Measurements from ENCODE around the gene MYL6. TPM values are rescaled to one million over a fixed set of nuclear protein-coding genes. Genes with fewer than 3 reads are reported as not detected.

MYL6 gene
- polyA plus RNA-seq, 1 donor: 1,238 TPM

DNA sequence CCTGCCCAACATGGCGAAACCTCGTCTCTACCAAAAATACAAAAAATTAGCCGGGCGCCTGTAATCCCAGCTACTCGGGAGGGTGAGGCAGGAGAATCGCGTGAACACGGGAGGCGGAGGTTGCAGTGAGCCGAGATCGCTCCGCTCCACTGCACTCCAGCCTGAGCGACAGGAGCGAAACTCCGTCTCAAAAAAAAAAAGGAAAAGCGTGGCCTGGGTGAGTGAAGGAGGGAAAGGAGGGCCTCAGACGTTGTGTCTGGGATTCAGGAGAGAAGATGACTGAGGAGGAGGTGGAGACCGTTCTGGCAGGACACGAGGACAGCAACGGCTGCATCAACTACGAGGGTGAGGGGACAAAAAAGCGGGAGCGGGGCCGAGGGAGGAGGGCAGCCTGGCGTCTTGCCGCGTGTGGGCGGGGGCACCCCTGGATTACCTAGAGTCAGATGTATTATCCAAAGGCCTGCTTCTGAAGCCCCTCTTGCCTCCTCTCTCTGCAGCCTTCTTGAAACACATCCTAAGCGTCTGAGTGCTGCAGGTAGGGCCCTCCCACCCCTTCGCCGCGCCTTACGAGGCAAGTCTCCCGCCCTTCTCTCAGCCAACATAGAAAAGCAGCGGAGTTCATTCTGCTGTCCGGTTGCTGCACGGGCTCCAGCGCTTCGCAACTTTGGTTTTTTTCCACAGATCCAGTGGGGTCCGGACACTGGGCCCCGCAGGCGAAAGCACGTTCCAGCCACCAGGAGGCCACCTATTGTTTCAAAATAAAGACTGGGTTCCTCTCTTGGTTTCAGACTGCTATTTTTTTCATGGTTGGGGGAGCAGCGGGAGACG, 744 bp upstream of the MYL6 start:
- peak; percentile 88 for DNase-seq

DNA sequence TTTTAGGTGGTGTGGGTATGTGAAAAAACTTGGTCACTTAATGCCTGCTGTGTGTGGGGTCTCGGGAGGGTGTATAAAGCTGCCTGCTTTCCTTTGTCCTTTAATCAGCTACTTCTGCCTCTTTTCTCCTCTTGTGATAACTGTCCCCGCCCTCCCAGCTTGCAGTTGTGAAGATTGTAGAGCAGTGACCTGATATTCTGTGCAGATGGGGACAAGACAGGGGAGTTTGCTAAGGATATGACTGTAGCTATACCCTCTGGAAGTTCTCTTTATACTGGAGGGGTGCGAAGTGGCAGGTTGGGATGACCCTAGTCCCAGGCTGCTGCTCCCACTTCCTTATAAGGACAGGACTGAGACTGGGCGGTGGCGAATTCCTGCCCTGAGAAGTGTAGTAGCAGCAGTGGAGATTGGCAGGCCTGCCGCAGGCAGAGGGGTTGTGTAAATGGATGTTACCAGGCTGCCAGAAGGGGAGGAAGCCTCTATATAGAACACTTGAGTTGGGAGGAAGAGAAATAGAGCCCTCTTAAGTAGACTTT, 835 bp downstream of the MYL6 start:
- peak; percentile 48 for DNase-seq

DNA sequence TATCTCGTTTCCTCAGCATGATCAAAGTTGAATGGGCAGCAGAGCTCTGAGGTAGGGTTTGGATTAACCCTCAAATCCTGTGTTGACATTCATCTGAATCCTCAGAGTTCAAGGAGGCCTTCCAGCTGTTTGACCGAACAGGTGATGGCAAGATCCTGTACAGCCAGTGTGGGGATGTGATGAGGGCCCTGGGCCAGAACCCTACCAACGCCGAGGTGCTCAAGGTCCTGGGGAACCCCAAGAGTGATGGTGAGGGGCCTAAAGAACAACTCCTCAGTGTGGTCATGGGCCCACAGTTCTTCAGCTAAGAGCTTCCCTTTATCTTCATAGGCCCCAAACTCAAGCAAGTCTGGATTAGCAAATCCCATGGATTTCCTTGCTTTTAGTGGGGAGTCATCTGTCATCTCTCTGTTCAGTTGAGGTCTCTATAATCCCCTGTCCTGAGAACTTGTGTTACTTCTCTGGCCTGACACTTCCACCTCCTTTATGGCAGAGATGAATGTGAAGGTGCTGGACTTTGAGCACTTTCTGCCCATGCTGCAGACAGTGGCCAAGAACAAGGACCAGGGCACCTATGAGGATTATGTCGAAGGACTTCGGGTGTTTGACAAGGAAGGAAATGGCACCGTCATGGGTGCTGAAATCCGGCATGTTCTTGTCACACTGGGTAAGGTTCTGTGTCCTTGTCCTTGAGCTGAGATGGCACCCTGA, 1.5 kb downstream of the MYL6 start:
- DNase-seq: no peak

DNA sequence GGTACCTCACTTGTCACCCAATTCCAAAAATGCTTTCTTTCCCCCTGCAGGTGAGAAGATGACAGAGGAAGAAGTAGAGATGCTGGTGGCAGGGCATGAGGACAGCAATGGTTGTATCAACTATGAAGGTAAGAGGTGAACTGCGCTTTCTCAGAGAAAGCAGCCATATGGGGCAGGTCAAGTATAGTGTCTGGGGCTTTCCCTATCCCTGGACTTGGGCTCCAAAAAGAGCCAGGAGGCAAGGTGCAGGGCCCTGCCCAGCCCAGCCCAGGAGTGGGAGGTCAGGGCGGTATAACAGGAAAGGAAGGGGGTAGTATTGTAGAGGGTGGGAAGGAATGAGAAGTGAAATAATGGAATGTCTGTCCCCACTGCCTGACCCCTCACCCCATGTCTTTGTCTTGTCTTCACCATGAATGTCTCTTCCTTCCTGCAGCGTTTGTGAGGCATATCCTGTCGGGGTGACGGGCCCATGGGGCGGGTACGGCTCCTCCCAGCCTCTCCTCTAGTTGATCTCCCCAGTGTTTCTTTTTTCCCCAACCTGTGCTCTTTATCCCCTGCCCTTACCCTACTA, 2.1 kb downstream of the MYL6 start:
- no peak for DNase-seq

DNA sequence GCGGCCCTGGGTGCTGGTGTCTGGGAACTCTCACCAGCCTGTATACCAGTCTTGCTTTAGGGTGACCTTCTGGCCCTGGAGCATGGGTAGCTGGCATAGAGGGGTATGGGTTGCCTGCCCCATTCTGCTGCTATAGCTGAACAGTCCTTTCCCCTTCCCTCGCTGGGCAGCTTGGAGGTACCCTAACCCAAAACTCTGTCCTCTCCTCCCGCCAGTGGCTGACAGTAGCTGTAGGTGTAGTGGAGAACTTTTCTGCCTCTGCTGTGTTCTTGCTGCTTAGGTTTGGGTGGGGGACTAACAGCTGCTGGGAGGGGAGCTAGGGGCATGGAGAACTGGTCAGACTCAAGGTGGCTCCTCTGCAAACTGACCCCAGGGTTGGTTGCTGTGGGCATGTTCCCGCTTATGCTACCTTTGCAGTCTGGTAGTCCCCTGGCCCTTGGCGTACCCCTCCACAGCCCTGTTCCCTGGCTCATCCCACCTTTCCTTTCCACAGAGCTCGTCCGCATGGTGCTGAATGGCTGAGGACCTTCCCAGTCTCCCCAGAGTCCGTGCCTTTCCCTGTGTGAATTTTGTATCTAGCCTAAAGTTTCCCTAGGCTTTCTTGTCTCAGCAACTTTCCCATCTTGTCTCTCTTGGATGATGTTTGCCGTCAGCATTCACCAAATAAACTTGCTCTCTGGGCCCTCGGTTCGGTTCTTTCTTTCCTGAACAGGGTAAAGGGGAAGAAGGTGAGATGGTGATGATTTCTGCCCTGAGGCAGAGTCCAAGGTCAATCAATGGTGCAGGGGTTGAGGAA, 2.9 kb downstream of the MYL6 start:
- DNase-seq: no peak

DNA sequence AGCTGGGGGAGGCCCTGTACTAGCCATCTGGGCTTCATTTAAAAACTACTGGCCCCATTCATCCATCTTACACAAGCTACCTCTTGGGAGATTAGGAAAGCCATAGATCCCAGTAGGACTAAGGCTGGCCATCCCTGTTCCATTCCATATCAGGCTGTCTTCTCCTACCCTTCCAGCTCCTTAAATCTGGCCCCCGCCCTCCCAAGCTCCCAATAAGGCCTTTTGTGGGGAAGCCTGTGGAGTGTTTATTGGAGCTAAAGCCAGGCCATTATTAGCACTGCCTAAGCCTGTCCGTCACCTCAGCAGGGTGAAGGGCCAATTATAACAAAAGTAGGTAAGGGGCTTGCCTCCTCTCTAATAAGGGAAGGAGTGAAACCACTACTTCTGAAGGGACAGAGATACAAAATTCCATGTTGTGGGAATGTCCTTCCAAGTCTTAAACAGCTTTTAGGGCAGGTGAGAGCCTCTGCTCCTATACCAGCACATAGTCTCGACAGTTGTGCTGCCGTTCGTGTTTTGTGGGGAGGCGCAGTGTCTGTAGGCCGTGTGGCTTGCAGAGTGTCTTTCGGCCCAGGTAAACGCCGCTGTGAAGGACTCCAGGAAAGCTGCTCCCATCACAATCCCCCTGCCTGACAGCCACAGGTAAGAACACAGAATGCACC, 3.7 kb downstream of the MYL6 start:
- DNase-seq: no peak

DNA sequence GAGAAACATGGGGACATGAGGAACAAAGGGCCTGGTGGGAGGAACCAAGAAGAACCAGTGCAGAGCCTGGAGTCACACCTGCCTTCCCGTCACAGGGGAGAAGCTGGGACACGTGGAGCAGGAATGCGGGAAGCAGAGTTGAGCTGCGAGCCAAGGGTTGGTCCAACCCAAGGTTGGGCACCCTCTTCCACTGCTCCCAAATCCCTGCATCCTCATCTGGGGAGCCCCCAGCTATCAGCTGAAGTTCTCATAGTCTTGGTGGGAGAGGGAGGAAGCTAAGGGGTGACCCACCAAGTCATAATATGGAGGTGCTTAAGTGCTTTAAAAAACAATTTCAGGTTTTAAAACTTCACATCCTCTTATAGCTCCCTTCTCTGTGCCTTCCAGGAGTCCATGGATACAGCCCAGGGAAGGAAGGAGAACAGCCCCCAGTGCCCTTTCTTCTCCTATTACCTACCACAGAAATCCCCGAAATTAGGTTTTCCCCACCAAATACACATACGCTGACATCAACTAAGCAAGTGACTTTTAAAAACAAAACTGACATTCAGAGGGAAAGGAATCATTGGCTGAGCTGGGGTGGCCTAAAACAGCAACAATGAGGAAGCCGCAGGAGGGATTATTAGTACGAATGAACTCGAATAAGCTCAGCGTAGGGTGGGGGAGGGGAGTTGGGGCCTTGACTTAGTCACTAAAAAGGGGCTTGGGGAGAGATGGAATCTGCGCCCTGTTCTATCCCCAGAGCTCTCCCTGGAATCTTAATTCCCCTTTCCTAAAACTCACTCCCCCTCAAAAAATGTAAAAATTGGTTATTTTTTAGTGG, 4.5 kb downstream of the MYL6 start:
- no peak for DNase-seq

DNA sequence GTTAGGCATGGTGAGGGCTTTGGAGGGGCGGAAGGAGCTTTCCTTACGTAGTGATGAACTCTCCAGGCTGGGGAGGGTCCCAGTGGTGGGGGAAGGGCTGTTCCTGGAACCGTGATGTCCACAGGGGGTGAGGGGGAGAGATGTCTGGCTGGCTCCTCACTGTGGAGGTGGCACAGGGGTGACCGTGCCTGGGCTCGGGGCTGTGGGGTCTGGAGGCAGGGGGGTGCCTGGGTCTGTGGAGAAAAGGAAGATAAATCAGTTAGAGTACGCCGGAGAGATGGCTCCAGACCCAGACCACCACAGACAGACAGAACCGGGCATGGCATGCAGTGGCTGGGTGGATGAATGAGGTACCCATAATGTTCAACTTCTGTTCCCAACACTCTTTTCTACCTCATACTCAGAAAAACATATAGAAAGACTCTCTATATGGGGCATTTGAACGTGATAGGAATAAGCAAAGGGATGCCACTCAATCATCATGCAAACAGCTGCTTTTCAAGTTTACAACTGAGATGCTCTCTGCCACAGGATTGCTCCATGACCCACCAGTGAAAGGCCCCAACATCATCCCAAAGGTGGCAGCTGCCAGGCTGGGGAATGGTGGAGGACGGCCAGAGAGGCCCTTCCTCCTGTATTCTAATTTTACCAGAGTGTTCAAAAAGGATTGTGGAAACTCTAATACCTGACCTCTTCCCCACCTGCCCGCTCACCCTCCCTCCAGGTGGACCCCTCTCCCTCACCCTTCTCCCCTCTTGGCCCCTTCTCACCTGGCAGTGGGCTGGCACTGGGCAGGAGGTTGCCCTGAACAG, 5.6 kb downstream of the MYL6 start:
- DNase-seq: no peak

DNA sequence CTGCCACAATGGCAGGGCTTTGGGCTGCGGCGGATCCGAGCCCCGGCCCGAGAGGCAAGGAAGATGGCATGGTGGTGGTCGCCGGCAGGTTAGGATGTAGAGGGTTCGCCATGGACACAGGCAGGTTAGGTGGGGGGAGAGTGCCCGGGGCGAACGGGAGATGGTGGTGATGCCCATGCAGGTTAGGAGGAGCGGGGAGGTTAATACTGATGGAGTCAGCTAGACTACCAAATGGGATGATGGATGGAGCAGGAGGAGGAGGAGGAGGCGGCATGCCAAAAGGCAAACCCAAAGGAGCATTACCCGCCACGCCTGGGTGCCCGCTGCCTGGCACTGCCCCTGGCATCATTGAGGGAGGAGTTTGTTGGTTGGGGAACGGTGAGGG, 6.2 kb downstream of the MYL6 start:
- no peak for DNase-seq

DNA sequence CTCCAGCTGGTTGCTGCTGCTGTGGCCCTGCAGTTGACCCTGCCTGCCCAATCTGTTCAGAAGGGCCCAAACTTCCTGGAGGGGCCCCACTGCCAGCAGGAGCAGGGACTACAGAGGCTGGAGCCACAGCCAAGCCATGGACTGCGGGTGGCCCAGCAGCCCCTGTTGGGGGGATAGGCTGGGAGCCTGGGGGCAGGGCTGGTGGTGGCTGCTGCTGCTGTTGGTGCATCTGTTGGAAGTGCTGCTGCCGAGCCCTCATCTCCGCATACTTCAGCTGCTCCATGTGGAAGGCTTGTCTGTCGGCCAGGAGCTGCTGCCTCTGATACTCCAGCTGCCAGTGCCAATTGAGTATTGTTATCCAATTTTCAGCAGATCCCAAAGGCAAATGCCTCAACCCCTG, 7.2 kb downstream of the MYL6 start:
- DNase-seq: no peak

DNA sequence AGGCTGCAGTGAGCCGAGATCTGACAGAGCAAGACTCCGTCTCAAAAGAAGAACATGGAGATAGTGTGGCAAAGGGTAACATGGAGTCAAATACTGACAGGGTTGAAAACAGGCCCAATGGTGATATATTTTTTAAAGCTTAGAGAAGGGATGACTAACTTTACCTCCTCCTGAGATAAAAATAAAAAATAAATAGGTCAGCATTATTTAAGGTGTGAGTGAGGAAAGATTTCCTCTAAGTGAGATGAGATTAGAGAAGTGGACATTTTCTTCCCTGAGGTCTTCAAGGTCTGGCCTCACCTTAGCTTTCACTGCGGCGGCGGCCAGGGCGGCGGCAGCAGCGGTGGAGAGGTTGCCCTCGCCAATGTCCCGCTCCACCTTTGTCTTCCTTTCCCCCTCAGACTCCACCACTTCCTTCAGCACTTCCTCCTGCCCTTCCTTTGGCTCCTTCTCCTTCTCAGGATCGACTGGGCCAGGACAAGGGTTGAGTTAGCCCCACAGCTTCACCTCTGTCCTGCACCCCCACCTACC, 11.1 kb downstream of the MYL6 start:
- no peak for DNase-seq

DNA sequence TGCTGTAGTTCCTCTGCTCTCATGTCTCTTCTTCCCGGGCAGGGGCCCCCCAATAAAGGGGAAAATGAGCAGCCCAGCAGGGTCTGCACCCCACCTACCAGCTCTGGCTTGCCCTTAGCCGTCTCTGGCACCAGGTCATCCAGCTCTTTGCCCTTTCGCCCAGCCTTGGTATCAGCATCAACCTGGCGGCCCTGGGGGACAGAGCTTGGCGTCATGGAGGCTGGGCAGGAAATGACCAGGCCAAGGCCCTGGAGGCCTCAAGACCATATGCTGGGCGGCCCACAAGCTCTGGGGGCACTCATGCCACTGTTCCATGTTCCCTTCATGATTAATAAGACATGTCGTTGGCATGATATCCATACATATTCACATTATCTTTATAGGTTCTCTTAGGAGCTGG, 14.7 kb downstream of the MYL6 start:
- DNase-seq: no peak

DNA sequence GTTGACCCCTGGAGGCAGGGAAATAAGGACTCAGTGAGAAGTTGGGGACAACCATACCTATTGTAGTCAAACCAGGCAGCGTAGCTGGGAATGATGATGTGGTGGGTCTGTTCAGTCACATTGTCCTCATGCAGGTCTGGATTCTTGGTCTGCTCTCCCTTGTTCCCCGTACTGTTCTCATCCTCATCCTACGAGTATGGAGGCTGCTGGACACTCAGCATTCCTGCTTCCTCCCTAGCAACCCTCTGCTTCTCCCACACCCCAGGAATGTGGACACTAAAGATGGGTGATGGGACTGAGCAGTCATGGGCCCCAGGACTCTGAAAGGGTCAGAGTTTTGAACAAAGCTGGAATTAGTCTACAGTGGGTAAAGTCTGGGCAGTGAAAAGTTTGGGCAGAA, 20.2 kb downstream of the MYL6 start:
- no peak for DNase-seq

DNA sequence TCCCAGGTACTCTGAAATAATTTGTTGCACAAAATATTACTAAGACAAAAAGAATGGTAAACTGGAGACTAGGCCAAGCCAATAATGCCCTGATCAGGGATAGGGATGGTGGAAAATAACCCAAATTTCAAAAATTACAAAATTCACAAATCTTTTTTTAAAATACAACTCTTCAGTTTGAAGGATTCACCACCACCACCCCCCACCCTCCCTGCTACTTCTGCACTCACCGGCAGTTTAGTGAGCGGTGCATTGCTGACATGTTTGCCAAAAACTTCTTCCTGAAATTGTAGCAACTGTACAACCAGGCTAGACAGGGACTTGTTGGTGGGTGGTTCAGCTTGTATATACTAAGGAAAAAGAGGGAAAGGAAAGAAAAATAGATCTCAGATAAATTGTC, 28.8 kb downstream of the MYL6 start:
- no peak for DNase-seq

DNA sequence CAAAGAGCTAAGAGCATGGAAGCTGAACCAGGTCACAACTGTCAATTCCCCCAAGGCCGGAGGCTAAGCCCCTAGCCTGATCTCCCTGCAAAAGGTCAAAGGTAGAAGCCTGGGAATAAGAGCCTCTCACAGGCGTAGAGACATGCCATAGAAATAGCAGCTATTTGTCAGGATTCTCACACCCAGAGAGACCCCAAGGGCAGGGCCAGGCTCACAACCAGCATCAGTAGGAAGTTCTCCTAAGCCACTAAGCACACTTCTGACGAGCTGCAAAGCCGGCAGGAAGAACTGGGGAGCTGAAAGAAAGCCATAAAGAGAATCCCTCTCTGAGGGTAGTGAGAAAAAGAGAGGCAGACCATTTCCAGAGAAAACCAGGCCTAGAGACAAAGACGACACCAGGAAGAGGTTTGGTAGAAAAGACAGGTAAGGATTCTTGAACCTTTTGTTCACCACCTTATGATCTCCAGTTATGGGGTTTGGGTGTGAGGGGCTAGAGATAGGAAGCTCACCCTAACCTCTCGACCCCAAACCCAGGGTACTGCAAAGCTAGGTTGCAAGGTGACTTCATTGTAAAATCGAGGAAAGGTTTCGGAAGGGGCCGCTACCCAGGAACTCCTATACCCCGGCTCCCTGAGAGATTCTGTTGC, 30.1 kb downstream of the MYL6 start:
- DNase-seq: no peak

DNA sequence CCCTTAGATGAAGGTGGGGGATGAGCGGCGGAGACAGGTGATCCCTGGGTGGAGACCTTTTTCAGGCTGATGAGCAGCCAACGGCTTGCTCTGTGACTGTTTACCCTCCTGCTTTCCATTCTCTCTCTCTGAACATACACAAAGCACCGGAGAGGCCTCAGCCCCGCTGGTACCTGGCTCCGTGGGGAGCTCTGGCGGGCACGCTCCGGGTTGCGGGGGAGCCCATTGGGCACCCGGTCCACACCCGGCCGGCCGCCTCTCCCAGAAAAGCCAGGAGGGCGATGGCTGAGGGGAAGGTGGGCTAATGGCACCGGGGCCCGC, 30.6 kb downstream of the MYL6 start:
- peak; percentile 19 for DNase-seq

DNA sequence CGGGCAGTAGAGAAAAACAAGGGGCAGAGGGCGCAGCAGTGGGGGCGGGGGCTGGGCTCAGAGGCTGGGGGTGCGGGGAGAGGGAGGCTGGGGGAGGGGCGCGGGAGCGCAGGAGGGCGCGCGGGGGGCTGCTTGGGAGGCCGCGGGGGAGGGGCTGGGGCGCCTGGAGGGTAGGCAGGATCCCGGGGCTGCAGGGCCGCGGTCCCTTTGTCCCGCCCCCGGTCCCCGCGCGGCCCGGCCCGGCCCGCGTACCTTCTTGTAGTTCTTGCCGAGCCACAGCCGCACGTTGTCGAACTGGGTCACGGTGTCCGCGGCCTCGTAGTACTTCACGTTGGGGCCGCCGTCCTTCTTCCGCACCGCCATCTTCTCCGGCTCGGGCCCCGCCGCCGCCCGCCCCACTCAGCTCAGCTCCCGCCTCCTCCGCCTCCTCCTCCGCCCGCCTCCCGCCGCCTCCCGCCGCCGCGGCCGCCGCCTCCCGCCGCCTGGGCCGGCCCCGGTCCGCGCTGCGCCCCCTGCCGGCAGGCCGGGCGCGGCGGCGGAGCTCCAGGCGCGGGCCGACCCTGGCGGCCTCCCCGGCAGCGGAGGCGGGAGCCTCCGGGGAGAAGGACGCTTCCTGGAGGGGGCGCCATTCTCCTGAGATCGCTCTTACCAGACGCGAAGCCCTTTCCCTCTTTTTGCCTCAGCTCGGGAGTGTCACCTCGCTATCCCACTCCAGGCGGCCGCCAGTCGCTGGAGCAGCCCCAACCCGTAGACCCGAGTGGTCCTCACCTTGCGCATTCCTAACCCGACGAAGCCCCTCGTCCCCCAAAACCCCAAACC, 31.1 kb downstream of the MYL6 start, which contains the start of gene SMARCC2:
SMARCC2 (minus strand) TSS at position 385 of the 819 bp plus-strand sequence; CDS start at position 363, 22 bp downstream.
- DNase-seq: peak; percentile 91

DNA sequence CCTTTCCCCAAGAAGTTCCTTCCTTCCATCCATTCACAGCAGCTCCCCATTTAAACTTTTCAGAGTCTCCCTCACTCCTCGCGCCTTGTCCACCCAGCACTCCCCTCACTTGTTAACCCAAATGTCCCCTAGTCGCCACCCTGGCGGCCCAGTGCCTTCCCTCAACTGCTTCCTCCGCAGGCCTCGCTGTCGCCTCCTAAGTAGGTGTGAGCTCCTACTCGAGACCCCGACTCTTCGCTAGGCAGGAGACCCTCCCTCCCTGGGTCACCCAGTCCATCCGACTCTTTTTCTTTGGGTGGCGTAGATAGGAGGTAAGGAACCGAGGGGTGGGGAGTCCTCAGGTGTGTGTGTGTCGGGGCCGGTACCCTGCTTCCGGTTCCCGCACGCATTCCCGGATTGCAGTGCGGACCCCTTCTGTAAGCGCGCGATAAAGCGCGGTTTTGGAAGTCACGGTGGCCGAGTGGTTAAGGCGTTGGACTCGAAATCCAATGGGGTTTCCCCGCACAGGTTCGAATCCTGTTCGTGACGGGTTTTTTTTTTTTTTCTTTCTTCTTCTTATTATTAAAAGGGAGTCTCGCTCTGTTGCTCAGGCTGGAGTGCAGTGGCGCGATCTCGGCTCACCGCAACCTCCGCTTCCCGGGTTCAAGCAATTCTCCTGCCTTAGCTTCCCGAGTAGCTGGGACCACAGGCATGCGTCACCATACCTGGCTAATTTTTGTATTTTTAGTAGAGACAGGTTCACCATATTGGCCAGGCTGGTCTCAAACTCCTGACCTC, 31.9 kb downstream of the MYL6 start:
- DNase-seq: peak; percentile 93
